ENCODE measurements around the gene GIMAP8.
"Not testable (repeated sequence)": the region's sequence is repeated elsewhere in the genome, so short reads cannot be mapped to it uniquely, and the experiment has no call there.

The GIMAP8 gene

GRCh38 chr7:150476819-150477631, 26.6 kb downstream of the GIMAP8 start:
- no peak for TF ChIP-seq POLR2A (IDR thresholded peaks at IDR 0.05; ENCODE audit: low read depth, low read length)
- FAIRE-seq (no peak), DNase-seq (ENCODE audit: insufficient read length, low spot score) (no peak)

DNA sequence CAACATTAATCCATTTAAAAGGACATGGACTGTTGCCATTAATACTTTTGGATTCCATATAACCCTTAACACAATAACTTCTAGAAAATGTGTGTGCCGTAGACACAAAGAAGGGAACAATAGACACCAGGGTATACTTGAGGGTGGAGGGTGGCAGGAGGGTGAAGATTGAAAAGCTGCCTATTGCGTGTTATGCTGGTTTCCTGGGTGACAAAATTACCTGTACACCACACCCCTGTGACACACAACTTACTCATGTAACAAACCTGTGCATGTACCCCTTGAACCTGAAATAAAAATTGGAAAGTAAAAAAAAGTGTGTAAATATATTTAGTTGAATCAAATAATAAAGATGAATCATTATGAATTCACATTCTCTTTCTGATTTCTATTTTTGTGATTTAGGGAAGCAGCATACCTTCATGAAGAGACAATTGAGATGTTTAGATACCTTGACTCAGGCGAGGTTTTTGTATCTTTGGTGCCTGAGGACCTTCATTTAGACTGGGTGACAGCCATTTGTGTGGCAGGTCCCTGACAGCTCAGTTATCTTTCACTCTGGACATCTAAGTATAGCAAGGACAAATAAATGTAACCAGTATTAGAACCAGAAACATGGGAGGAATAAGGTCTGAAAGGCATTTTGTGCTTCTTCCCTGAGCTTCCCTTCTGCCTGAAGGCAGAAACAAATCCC, 28.7 kb downstream of the GIMAP8 start:
- FAIRE-seq (no peak), DNase-seq (ENCODE audit: insufficient read length, low spot score) (no peak)
- no peak for TF ChIP-seq POLR2A (IDR thresholded peaks at IDR 0.05; ENCODE audit: low read depth, low read length)

DNA sequence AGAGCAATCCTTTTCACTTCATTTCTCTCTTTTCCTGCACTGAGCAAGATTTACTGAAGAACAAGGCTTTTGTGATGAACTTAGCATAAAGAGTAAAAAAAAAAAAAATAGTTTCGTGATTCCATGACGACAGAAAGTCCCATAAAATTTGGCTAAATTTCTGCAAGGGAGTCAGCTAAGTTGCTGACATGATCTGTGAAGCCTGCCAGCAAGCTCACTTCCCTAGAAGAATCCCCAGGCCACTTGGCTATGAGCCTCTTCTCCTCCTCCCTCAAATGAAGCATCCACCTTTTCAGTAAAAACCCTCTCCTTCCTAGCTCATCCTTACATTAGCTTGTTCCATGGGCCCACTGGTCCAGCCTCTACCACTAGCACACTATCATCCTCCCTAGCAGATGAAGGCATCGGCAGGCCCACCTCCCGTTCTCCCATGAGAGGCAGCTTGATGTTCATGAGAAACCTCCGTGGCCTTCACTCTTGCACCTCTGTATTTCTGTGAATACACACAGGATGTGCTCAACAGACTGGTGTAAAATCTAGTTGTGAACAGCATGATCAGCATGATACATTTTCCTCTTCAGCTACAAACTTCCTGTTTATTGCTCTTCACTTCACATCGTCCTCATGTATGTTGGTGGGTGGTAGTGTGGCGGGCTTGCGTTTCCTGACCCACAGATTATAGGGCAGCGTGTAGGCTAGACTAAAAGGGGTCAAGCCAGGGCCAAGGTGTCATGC, 30.9 kb downstream of the GIMAP8 start:
- no peak for FAIRE-seq
- no peak for DNase-seq (ENCODE audit: insufficient read length, low spot score)
- no peak for TF ChIP-seq POLR2A (IDR thresholded peaks at IDR 0.05; ENCODE audit: low read depth, low read length)

DNA sequence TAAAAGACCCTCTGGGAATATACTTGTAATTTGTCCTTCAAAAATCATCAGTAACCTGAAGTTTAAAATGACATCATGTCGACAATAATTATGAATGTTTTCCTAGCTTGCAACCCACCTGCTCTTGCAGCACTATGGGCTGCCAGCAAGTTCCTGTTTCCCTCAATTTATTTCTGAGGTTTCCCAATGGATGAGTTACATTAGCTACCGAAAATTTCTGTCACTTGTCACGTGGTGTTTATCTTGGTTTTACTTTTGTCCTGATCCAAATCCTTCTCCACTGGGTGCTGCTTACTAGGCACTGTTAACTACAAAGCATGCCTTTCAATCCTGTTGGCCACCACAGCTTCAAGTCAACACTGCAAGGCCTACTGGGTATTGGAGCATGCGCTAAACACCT, 31.5 kb downstream of the GIMAP8 start:
- no peak for TF ChIP-seq POLR2A (IDR thresholded peaks at IDR 0.05; ENCODE audit: low read depth, low read length)
- no peak for FAIRE-seq
- no peak for DNase-seq (ENCODE audit: insufficient read length, low spot score)

DNA sequence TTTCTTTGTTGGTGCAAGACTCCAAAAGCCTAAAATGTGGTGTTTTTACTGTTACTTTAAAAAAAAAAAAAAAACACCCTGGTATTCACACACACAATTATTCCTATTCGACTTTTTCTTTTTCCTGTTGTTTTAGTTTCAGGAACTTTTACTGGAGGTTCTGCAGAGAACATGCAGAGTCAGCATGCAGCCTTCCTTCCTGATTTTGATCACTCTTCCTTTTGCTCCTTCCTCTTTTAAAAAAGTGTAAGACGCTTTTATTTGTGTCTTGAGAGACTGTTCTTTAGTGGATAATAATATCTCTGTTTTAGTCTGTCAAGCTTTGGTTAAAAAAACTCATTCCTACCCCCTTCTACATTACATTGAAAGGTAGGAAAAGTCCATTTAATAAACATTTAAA, 33.1 kb downstream of the GIMAP8 start:
- FAIRE-seq; DNase-seq (ENCODE audit: insufficient read length, low spot score): not testable (repeated sequence)

DNA sequence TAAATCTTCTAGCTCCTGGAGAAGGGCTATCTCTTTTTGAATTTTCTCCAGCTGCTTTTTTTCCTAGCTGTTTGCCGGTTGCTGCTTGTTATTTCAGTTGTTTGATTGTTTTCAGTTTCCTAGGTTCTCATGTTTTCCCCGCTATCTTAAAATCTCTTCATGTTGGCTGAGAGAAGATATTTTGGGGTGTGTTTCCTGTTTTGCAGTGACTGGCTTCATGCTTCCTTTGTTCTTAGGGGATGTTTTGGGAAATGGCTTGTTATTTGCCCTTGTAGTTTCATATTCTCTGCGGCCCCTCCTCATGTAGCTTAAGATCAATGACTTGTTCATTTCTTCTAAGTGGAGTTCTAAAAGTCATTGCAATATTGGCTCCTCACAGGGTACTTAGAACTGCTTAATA, 33.6 kb downstream of the GIMAP8 start:
- DNase-seq (ENCODE audit: insufficient read length, low spot score); FAIRE-seq: not testable (repeated sequence)

DNA sequence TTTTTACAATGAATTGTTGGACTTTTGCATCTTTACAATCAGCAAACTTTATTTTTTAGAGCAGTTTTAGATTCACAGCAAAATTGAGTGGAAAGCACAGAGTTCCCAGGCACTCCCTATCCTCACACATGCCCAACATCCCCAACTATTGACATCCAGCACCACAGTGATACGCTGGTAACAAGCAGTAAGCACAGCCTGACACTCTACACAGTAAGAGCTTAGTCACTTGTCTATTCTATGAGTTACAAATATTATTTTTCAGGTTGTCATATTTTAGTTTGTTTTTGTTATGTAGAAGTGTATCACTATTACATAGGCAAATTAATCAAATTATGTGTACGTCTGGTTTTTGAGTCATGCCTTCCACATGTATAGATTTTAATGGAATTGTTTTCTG, 37.2 kb downstream of the GIMAP8 start:
- DNase-seq (ENCODE audit: insufficient read length, low spot score) (no peak), FAIRE-seq (no peak)
- TF ChIP-seq POLR2A (IDR thresholded peaks at IDR 0.05; ENCODE audit: low read depth, low read length): no peak

DNA sequence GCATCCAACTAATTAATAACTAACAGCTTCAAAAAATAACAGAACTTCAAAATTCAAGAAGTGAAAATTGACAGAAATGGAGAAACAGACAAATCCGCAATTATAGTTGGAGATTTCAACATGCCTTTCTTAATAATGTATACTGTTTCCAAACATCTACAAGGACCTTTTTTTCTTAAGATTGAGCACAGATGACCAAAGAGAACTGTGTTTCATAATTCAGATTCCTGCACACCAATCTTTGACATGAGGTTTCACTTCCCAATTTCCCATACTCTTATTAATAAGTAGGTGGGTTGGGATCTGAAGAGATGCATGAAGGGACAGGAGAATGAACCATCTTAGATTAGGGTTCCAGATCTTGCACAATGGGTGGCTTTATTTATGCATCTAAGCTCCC, 39.4 kb downstream of the GIMAP8 start:
- FAIRE-seq (no peak), DNase-seq (ENCODE audit: insufficient read length, low spot score) (no peak)
- no peak for TF ChIP-seq POLR2A (IDR thresholded peaks at IDR 0.05; ENCODE audit: low read depth, low read length)

DNA sequence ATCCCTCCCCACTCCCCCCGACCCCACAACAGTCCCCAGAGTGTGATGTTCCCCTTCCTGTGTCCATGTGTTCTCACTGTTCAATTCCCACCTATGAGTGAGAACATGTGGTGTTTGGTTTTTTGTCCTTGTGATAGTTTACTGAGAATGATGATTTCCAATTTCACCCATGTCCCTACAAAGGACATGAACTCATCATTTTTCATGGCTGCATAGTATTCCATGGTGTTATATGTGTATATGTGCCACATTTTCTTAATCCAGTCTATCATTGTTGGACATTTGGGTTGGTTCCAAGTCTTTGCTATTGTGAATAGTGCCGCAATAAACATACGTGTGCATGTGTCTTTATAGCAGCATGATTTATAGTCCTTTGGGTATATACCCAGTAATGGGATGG, 43.0 kb downstream of the GIMAP8 start:
- not testable (repeated sequence) for FAIRE-seq

DNA sequence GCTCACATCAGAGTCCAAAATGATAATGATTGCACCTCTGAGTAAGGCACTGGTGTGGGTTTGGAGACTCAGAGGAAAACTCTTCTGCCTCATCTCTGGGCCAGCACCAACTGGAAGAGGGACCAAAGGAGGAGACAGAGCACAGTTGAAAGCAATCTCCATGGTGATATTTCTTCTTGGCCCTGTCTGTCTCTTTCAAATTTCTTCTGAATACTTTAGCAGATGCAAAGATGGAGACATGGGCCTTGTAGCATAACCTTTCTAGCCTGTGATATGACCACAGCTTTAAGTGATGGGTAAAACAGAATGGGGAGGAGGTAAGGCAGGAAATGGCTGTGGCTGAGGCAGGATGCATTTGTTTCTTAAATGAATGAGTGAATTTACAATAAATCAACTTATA, 52.1 kb downstream of the GIMAP8 start:
- DNase-seq (ENCODE audit: insufficient read length, low spot score): no peak
- TF ChIP-seq POLR2A (IDR thresholded peaks at IDR 0.05; ENCODE audit: low read depth, low read length): no peak
- no peak for FAIRE-seq

More for the DNA sequence above, 43.0 kb downstream of the GIMAP8 start:
- DNase-seq (ENCODE audit: insufficient read length, low spot score): not testable (repeated sequence)

DNA sequence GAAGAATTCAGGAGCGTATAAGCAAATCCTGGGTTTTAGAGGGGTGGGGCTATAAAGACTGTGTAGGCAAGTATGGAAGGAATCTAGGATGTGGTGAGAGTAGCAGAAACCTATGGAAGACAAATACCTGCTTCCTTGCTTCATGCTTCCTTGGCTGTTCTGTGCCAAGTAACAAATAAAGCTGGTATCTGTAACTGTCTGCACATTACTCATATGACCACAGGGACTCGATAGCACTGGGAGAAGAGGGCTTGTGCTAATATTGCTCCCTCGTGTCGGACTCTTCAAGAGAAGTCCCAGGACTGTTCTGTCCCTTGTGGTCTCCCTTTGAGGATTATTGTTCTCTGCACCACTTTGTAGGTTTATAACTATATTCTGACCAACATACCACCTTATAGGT, 52.7 kb downstream of the GIMAP8 start:
- FAIRE-seq: no peak
- TF ChIP-seq POLR2A (IDR thresholded peaks at IDR 0.05; ENCODE audit: low read depth, low read length): no peak

DNA sequence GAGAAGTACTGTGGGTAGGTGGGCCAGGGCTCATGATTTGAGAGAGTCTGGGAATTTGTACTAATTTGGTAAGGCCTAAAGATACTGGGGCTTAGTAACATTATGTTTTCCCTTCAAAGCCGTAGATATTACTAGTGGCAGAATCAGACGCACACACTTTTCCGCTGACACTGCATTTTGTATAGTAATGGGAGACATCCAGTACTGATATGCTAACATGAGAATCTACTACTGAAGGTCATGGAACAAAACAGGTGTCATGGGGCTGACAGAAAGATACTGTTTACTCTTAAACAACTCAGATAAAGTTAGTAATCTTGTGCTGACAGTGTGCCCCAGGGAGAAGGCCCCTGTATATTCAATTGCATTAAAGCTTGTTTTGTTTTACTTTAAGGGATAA, 53.2 kb downstream of the GIMAP8 start:
- no peak for DNase-seq (ENCODE audit: insufficient read length, low spot score)
- no peak for TF ChIP-seq POLR2A (IDR thresholded peaks at IDR 0.05; ENCODE audit: low read depth, low read length)
- no peak for FAIRE-seq

More for the DNA sequence above, 52.7 kb downstream of the GIMAP8 start:
- no peak for DNase-seq (ENCODE audit: insufficient read length, low spot score)

- TF ChIP-seq POLR2A (IDR thresholded peaks at IDR 0.05; ENCODE audit: low read depth, low read length): no peak
- DNase-seq (ENCODE audit: insufficient read length, low spot score): no peak
- FAIRE-seq: no peak
These were observed 57.6 kb downstream of the GIMAP8 start for GRCh38 chr7:150507947-150508602.

DNA sequence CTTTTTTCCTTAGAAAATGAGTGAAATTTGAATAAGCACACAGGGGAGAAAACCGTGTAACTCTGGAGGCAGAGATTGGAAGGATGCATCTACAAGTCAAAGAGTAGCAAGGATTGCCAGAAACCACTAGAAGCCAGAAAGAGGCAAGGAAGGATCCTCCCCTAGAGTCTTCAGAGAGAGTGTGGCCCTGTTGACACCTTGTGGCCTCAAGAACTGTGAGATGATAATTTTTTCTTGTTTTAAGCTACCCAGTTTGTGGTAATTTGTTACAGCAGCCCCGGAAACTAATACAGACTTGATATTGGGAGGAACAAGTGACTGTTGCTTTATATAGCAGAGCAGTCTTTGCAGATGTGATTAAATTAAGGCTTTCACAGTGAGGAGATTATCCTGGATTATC, 60.6 kb downstream of the GIMAP8 start:
- FAIRE-seq: no peak
- no peak for TF ChIP-seq POLR2A (IDR thresholded peaks at IDR 0.05; ENCODE audit: low read depth, low read length)
- DNase-seq (ENCODE audit: insufficient read length, low spot score): no peak

Data from H54 (cell line).